Superior temporal gyrus (tissue), 1 donor: Measurements from ENCODE around the gene ZNF140.

Source experiments
- DNase-seq: peaks from one replicate; pipeline ENCODE4 v3.0.0-alpha.2; 2016; ENCODE audit errors: extremely low spot score

ZNF140 gene

DNA sequence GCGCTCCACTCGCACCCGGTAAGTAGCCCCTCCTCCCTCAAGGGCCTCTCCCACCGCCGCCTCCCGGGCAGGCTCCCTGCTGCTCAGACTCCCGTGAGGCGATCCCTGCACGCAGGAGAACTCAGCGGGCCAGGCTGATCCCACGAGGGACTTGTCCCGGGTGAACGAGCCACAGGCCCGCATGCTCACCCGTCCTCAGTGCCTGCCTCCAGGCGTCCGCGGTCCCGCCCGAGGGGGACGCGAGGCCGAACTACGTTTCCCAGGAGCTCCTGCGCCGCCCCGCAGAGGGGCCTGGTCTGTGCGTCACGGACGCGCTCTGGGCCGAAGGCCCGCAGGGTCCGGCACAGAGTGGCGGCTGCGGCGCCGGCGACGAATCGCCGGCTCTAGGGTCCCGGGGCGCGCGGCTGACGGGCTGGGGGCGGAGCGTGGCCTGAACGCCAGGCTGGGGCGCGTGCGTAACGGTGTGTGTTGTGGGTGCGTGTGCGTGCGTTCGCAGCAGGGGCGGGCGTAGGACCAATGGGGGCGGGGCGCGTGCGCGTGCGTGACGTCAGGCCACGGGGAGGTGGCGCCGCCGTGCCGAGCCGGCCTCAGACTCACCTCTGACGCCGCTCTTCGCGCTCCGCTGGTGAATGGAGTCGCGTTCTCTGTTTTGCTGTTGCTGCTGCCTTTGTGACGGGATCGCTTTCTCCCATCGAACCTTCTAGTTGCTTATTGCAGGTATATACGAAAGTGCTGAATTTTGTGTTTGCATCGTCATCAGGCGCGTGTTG, 49.5 kb downstream of the ZNF140 start, which contains the start of the genes ZNF10 and ZNF891:
ZNF10 (plus strand) TSS at position 590 of the 770 bp plus-strand sequence. CDS start 13,866 bp downstream, outside the sequence.
ZNF891 (minus strand) TSS at position 237 of the 770 bp plus-strand sequence. CDS start 8,356 bp downstream, outside the sequence.
- DNase-seq = peak; percentile 92

DNA sequence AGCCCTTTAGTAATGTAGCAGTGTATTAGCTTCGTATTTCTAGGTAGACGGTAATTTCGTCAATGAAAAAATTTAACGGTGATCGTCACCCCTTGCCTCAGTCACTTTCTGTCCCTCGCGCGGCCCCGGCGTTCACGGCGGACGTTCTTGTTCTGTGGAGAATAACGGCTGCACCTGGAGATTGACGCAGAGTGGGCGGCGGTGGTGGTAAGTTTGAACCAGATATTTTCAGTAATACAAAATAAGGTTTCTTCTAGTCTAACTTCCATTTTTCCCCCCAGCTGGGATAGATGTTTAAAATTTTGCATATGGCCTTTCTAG, 50.0 kb downstream of the ZNF140 start:
- DNase-seq = no peak

DNA sequence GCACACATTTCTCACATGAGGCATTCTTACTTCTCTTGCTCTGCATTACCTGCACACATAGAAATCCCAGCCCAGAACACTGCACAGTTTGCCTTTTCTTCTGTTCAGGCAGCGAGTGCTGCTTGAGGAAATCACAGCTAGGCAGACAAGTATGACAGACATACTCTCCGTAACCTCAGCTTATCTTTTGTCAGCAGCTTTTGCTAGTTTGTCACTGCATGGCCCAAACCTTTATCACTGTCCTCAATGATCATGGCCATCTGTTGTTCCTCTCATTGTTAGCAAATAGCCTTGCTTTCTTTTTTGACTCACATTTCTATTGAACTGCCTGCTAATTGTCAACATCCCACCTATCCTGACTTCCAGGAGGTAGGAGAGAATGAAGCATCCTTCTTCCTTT, 55.0 kb downstream of the ZNF140 start:
- DNase-seq = no peak

DNA sequence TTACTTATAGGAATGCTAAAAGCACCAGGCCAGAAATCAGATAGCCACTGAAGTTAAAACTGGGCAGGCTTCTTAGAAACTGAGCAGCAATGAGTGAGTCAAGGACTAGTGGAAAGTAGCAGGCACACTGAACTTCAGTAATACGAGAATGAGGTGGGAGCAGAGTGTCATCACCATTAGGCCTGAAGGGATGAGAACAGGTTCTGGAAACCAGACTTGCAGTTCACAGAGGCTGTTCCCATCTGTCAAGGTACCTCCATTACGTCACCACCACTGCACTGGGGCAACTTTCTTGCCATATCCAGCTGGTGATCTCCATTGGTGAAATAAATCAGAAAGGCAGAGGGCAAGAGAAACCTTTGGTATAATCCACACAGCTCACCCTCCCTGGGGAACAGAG, 65.3 kb downstream of the ZNF140 start:
- no peak for DNase-seq

DNA sequence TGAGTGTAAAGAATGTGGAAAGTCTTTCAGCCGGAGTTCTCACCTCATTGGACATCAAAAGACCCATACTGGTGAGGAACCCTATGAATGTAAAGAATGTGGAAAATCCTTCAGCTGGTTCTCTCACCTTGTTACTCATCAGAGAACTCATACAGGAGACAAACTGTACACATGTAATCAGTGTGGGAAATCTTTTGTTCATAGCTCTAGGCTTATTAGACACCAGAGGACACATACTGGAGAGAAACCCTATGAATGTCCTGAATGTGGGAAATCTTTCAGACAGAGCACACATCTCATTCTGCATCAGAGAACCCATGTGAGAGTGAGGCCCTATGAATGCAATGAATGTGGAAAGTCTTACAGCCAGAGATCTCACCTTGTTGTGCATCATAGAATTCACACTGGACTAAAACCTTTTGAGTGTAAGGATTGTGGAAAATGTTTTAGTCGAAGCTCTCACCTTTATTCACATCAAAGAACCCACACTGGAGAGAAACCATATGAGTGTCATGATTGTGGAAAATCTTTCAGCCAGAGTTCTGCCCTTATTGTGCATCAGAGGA, 75.5 kb downstream of the ZNF140 start:
- DNase-seq = no peak
